ENCODE measurements around the gene SYNE1. TPM values are rescaled to one million over a fixed set of nuclear protein-coding genes. Genes with fewer than 3 reads are reported as not detected.

Gene SYNE1
- total RNA-seq, 4 donors from 2014 or later = 7.4 to 66.4 (median 20.7) TPM

- H3K27ac ChIP-seq = peak overlapping the region in 2 of 4 donors; percentile 2 to 92
- peaks cover 0 to 51% (median 6%) of the 10 kb centered on the region in 3 donors for H3K4me1 ChIP-seq
- DNase-seq = no peak
- TF ChIP-seq CTCF (IDR thresholded peaks at IDR 0.05) = no peak
- no peak for TF ChIP-seq POLR2A (IDR thresholded peaks at IDR 0.05)
- H3K36me3 ChIP-seq = no peaks in the 10 kb centered on the region
- no peaks in the 10 kb centered on the region for H3K27me3 ChIP-seq
- H3K9me3 ChIP-seq = no peaks in the 10 kb centered on the region
- peak overlapping the region in 1 of 4 donors; percentile 87 for H3K4me3 ChIP-seq
- intact Hi-C loops (cut with DNase I) = no loop called here
- 55 to 79% methylated on average over 7 of the region's 7 CpGs for WGBS, 2 donors
Measured at GRCh38 chr6:152300517-152300916, 336.6 kb downstream of the SYNE1 start.

- no peak for DNase-seq
- Histone ChIP-seq H3K4me3 (no peak overlapping the region), H3K36me3 (no peaks in the 10 kb centered on the region), H3K4me1 (peaks cover 0 to 51% (median 6%) of the 10 kb centered on the region in 3 donors), H3K27ac (no peak overlapping the region), H3K9me3 (no peaks in the 10 kb centered on the region), H3K27me3 (no peaks in the 10 kb centered on the region)
- intact Hi-C loops (cut with DNase I) = no loop called here
- TF ChIP-seq CTCF (IDR thresholded peaks at IDR 0.05) (no peak), POLR2A (IDR thresholded peaks at IDR 0.05) (no peak)
- WGBS, 2 donors = 56 to 70% methylated on average over 3 of the region's 3 CpGs
Measured at GRCh38 chr6:152298848-152299735, 338.1 kb downstream of the SYNE1 start.

GRCh38 chr6:152298055-152298647, 339.0 kb downstream of the SYNE1 start:
- no peak for DNase-seq
- no peak overlapping the region for H3K4me3 ChIP-seq
- intact Hi-C loops (cut with DNase I) = no loop called here
- WGBS, 2 donors = 74 to 84% methylated on average over 3 of the region's 3 CpGs
- no peaks in the 10 kb centered on the region for H3K9me3 ChIP-seq
- H3K36me3 ChIP-seq = peaks cover 0 to 9% (median 4%) of the 10 kb centered on the region in 3 donors
- TF ChIP-seq CTCF (IDR thresholded peaks at IDR 0.05) = no peak
- H3K27ac ChIP-seq = no peak overlapping the region
- no peaks in the 10 kb centered on the region for H3K27me3 ChIP-seq
- H3K4me1 ChIP-seq = peaks cover 0 to 51% (median 6%) of the 10 kb centered on the region in 3 donors

GRCh38 chr6:152296648-152297376, 340.4 kb downstream of the SYNE1 start:
- H3K9me3 ChIP-seq = no peaks in the 10 kb centered on the region
- H3K27me3 ChIP-seq = no peaks in the 10 kb centered on the region
- H3K4me1 ChIP-seq = peaks cover 0 to 42% (median 6%) of the 10 kb centered on the region in 3 donors
- intact Hi-C loops (cut with DNase I) = no loop called here
- TF ChIP-seq CTCF (IDR thresholded peaks at IDR 0.05) (no peak), POLR2A (IDR thresholded peaks at IDR 0.05) (no peak)
- 65 to 85% methylated on average over 3 of the region's 3 CpGs for WGBS, 2 donors
- H3K27ac ChIP-seq = no peak overlapping the region
- no peak overlapping the region for H3K4me3 ChIP-seq
- DNase-seq = no peak
- H3K36me3 ChIP-seq = peaks cover 0 to 23% (median 4%) of the 10 kb centered on the region in 3 donors
